Muscle layer of colon (tissue), 2 donors: ENCODE results near the gene PTPRC.

ENCODE experiments used
- H3K27ac ChIP-seq: one replicate; pipeline ENCODE4 v1.7.0; 2013; ENCODE audit warnings: low read depth, mild to moderate bottlenecking, low read length, moderate library complexity
- H3K27me3 ChIP-seq, 2 donors: one replicate each; pipeline ENCODE4 v1.7.0; 2013; ENCODE audit warnings: low read length in 2 of 2, mild to moderate bottlenecking in 2 of 2; ENCODE audit not compliant: insufficient read depth in 2 of 2, control insufficient read depth in 1 of 2
- H3K36me3 ChIP-seq: one replicate; pipeline ENCODE4 v1.7.0; 2013; ENCODE audit warnings: mild to moderate bottlenecking, low read length; ENCODE audit not compliant: insufficient read depth
- H3K4me1 ChIP-seq: one replicate; pipeline ENCODE4 v1.7.0; 2013; ENCODE audit warnings: mild to moderate bottlenecking, low read length; ENCODE audit not compliant: insufficient read depth
- H3K4me3 ChIP-seq, 2 donors: one replicate each; pipeline ENCODE4 v1.7.0; 2013; ENCODE audit warnings: low read length in 2 of 2, low read depth in 1 of 2, mild to moderate bottlenecking in 1 of 2, moderate library complexity in 1 of 2
- H3K9ac ChIP-seq: one replicate; pipeline ENCODE4 v1.7.0; 2013; ENCODE audit warnings: low read length
- H3K9me3 ChIP-seq: one replicate; pipeline ENCODE4 v1.7.0; 2013; ENCODE audit warnings: mild to moderate bottlenecking, low read length
- donor health status: abdominal sarcoma.
- donor health status: Adenocarcinoma of cecum.

The PTPRC gene

DNA sequence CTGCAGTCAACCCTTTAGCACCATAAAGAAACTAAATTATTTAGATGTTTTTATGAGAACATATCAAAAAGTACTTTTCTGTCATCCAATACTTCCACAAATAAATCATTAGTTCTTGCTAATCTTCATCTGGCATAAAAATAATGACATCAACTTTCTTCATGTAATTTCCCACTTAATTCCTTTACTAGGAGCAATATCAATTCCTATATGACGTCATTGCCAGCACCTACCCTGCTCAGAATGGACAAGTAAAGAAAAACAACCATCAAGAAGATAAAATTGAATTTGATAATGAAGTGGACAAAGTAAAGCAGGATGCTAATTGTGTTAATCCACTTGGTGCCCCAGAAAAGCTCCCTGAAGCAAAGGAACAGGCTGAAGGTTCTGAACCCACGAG lies 116.9 kb downstream of the PTPRC start:
- H3K4me3 ChIP-seq: no peak overlapping the region
- no peaks in the 10 kb centered on the region for H3K4me1 ChIP-seq
- no peak overlapping the region for H3K9ac ChIP-seq
- no peaks in the 10 kb centered on the region for H3K36me3 ChIP-seq
- no peaks in the 10 kb centered on the region for H3K27me3 ChIP-seq
- no peak overlapping the region for H3K27ac ChIP-seq
- no peaks in the 10 kb centered on the region for H3K9me3 ChIP-seq

DNA sequence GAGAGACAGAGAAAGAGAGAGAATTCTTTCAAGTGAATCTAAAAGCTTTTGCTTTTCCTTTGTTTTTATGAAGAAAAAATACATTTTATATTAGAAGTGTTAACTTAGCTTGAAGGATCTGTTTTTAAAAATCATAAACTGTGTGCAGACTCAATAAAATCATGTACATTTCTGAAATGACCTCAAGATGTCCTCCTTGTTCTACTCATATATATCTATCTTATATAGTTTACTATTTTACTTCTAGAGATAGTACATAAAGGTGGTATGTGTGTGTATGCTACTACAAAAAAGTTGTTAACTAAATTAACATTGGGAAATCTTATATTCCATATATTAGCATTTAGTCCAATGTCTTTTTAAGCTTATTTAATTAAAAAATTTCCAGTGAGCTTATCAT lies 117.6 kb downstream of the PTPRC start:
- Histone ChIP-seq H3K27ac (no peak overlapping the region), H3K27me3 (no peaks in the 10 kb centered on the region), H3K9me3 (no peaks in the 10 kb centered on the region), H3K4me3 (no peak overlapping the region), H3K4me1 (no peaks in the 10 kb centered on the region), H3K36me3 (no peaks in the 10 kb centered on the region), H3K9ac (no peak overlapping the region)

DNA sequence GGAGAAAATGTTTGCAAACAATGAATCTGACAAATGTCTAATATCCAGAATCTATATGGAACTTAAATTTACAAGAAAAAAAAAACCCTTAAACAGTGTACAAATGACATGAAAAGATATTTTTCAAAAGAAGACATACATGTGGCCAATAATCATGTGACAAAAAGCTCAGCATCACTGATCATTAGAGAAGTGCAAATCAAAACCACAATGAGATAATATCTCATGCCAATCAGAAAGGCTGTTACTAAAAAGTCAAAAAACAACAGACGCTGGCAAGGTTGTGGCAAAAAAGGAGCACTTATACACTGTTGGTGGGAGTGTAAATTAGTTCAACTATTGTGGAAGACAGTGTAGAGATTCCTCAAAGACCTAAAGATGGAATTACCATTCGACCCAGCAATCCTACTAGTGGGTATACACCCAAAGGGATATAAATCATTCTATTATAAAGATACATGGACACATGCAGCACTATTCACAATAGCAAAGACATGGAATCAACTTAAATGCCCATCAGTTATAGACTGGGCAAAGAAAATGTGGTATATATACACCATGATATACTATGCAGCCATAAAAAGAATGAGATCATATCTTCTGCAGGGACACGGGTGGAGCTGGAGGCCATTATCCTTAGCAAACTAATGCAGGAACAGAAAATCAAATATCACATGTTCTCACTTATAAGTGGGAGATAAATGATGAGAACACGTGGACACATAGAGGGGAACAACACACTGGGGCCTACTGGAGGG lies 123.2 kb downstream of the PTPRC start:
- no peaks in the 10 kb centered on the region for H3K27me3 ChIP-seq
- H3K9me3 ChIP-seq: no peaks in the 10 kb centered on the region
- no peak overlapping the region for H3K27ac ChIP-seq
- no peak overlapping the region for H3K4me3 ChIP-seq
- H3K9ac ChIP-seq: no peak overlapping the region
- H3K36me3 ChIP-seq: no peaks in the 10 kb centered on the region
- no peaks in the 10 kb centered on the region for H3K4me1 ChIP-seq

DNA sequence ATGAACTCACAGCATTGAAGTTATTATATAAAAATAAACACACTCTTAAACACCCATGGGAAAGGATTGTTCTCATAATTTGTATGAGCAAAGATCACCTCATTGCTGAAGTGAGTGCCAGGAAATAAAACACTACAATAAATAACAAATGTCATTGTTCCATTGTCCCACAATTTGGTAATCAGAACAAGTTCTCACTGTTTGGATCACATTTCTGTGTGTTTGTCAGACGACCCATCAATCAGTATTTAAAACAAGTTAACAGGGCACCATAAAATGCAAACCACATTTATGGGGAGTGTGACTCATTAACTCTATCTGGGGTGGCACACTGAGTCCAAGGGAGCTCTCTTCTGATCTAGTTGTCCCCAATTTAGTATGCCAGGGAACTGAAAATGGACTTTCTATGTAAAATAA lies 124.5 kb downstream of the PTPRC start:
- Histone ChIP-seq H3K4me3 (no peak overlapping the region), H3K27me3 (no peaks in the 10 kb centered on the region), H3K9ac (no peak overlapping the region), H3K27ac (no peak overlapping the region), H3K36me3 (no peaks in the 10 kb centered on the region), H3K4me1 (no peaks in the 10 kb centered on the region), H3K9me3 (no peaks in the 10 kb centered on the region)

DNA sequence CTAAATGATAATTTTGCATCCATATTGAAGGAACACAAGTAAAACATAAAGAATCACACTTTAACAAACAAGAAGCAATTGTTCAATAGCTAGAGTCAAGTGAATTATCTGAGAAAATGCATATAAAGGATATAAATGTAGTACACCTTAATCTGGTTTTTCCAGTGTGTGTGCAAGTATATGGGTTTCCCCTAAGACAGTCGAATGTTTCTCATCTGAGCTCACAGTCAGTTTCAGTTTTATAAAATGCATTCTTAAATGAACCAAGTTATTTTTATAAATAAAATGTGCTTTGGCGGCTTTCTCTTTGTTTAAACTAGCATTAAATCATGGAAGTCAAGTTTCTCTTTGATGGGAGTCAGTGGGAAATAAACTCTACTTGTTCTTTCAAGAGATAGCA lies 125.9 kb downstream of the PTPRC start:
- H3K4me3 ChIP-seq: no peak overlapping the region
- H3K27me3 ChIP-seq: no peaks in the 10 kb centered on the region
- no peaks in the 10 kb centered on the region for H3K36me3 ChIP-seq
- H3K4me1 ChIP-seq: no peaks in the 10 kb centered on the region
- no peak overlapping the region for H3K27ac ChIP-seq
- no peaks in the 10 kb centered on the region for H3K9me3 ChIP-seq
- no peak overlapping the region for H3K9ac ChIP-seq

DNA sequence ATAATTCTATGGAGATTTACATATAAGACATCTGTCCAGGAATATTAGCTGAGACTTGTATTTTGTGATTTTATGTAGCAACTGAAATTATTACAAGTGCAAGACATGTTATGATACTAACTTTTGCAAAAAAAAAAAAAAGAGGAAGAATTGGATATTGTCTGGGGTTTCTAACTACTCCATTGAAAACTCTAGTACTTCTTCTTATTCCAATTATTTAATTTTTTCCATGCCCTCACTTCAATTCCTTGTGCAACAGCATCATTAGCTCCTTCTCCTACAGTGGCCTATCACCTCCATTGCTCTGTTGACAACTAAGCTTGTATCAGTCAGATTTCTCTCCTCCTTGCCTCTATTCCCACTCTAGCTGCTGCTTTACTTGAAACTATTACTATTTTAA lies 126.6 kb downstream of the PTPRC start:
- no peaks in the 10 kb centered on the region for H3K9me3 ChIP-seq
- H3K4me3 ChIP-seq: no peak overlapping the region
- no peak overlapping the region for H3K27ac ChIP-seq
- H3K4me1 ChIP-seq: no peaks in the 10 kb centered on the region
- no peaks in the 10 kb centered on the region for H3K36me3 ChIP-seq
- H3K9ac ChIP-seq: no peak overlapping the region
- H3K27me3 ChIP-seq: no peaks in the 10 kb centered on the region

DNA sequence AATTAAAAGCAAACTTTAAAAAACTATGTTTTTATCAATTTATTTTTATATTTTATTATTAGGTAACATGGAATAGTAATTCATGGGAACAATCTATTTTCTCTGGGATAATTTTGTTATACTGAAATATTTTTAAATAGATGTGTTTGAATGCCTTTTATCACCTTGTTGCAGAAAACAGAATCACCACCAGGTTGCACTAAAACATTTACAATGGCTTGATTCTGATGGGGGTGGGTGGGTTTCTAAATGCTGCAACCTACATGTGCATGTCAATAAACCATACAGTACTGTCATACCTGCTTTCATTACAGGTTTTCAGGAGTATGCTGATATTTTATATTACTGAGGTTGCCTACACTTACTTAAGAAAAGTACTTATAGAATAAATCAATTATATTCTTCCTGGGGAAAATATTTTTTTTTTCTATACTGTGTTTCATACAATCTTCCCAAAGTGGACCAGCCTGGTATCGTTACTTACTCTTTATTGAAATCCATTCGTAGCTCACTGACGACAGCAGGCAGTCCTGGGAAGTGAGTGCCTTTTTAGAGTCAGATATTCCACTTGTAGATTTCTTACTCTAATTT lies 132.8 kb downstream of the PTPRC start:
- H3K4me1 ChIP-seq: no peaks in the 10 kb centered on the region
- H3K4me3 ChIP-seq: no peak overlapping the region
- no peaks in the 10 kb centered on the region for H3K9me3 ChIP-seq
- H3K9ac ChIP-seq: no peak overlapping the region
- no peaks in the 10 kb centered on the region for H3K27me3 ChIP-seq
- H3K27ac ChIP-seq: no peak overlapping the region
- no peaks in the 10 kb centered on the region for H3K36me3 ChIP-seq

DNA sequence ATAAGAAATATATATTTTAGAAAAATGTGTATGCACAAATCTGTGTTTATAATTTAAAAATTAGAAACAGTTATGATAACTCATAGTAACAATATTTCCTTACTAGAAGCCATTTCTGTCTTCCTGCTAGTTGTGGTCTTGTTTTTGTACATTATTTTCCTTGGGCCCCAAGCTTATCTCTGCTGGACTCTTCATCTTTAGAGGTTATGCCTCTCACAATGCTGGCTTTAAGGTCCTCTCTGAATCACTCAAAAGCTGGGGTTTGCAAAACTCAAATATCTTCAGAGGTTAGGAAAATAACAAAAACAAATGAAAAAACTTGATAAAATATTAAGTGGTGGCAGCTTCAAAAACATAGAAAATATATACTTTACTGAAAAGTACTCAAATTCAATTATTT lies 133.8 kb downstream of the PTPRC start:
- Histone ChIP-seq H3K27me3 (no peaks in the 10 kb centered on the region), H3K27ac (no peak overlapping the region), H3K9ac (no peak overlapping the region), H3K36me3 (no peaks in the 10 kb centered on the region), H3K9me3 (no peaks in the 10 kb centered on the region), H3K4me3 (no peak overlapping the region), H3K4me1 (no peaks in the 10 kb centered on the region)

DNA sequence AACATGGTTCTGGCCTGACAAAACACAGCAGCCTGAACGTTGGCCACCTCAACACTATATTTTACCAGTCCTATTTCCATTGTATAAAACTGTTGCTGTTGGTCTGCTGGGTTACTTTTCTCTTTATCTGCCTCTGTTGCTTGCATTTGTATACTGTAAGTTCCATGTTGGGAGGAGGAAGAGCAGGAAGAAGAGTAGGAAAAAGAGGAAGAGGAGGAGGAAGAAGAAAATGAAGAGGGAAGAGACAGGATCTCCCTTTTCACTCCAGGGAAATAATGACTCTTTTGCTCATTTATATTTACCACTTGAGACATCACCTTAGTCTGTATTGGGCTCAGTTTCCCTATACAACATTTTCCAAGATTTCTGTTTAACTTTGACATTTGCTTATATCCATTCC lies 134.2 kb downstream of the PTPRC start:
- Histone ChIP-seq H3K27ac (no peak overlapping the region), H3K9ac (no peak overlapping the region), H3K27me3 (no peaks in the 10 kb centered on the region), H3K9me3 (no peaks in the 10 kb centered on the region), H3K36me3 (no peaks in the 10 kb centered on the region), H3K4me3 (no peak overlapping the region), H3K4me1 (no peaks in the 10 kb centered on the region)

DNA sequence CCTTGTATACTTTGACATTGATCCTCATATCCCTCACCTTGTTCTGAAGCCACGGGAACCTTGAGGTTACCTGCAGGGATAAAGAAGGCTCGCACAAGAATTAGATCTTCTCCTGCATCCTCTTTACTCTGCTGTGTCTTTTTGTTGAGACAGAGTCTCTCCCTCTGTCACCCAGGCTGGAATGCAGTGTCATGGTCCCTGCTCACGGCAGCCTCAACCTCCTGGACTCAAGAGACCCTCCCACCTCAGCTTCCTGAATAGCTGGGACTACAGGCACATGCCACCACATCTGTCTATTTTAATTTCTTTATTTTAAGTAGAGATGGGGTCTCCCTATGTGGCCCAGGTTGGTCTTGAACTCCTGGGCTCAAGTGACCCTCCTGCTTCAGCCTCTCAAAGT lies 134.7 kb downstream of the PTPRC start:
- Histone ChIP-seq H3K9ac (no peak overlapping the region), H3K4me3 (no peak overlapping the region), H3K27me3 (no peaks in the 10 kb centered on the region), H3K27ac (no peak overlapping the region), H3K4me1 (no peaks in the 10 kb centered on the region), H3K9me3 (no peaks in the 10 kb centered on the region), H3K36me3 (no peaks in the 10 kb centered on the region)

DNA sequence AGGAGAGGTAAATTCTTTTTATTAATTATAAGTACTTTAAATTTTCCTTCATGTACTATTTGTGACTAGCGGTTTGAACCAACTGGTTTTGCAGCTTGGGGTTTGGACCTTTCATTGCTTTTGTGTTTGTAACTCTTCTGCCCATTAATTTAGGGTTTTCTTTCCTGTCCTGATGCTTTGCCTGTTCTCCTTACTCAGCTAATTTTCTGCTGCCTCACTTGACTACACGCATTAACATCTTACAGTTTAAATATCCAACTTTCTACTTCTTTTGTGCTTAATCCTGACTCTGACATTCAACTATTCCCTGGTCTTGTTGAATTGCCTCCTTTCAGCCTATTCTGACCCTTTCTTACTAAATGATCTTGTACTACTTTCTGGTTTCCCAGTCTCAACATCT lies 135.6 kb downstream of the PTPRC start:
- Histone ChIP-seq H3K36me3 (no peaks in the 10 kb centered on the region), H3K9ac (no peak overlapping the region), H3K4me1 (no peaks in the 10 kb centered on the region), H3K27me3 (no peaks in the 10 kb centered on the region), H3K4me3 (no peak overlapping the region), H3K27ac (no peak overlapping the region), H3K9me3 (no peaks in the 10 kb centered on the region)

DNA sequence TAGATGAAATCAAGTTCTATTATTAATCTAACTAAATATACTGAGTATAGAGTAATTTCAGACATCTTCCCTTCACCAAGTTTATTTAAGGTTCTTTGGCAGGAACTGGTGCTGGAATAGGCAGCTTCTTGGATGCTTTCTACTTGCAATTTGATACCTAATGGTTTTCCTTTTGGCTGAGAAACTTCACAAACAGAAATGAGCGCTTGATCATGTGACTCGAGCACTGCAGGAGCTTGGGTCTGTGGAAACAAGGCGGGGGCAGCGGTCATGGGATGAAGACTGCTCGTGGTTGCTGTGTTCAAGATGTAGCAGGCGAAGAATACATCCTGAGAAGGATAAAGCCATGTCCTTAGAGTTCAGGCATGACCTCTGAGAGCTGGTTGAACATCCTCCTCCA lies 136.8 kb downstream of the PTPRC start:
- Histone ChIP-seq H3K4me1 (no peaks in the 10 kb centered on the region), H3K27me3 (no peaks in the 10 kb centered on the region), H3K4me3 (no peak overlapping the region), H3K9me3 (no peaks in the 10 kb centered on the region), H3K9ac (no peak overlapping the region), H3K27ac (no peak overlapping the region), H3K36me3 (no peaks in the 10 kb centered on the region)
